Caki2 (cell line): ENCODE measurements around the gene TCF19. TPM values are rescaled to one million over a fixed set of nuclear protein-coding genes. Genes with fewer than 3 reads are reported as not detected.
"Not testable (repeated sequence)": the region's sequence is repeated elsewhere in the genome, so short reads cannot be mapped to it uniquely, and the experiment has no call there.

Source experiments
- DNase-seq: peaks from one replicate; pipeline ENCODE4 v3.0.0-alpha.2; 2015; ENCODE audit warnings: low read depth
- in situ Hi-C: cut with HindIII; loops from 2 replicates; pipeline ENCODE4 v1.10.0; 2016; ENCODE audit warnings: low sequenced_read_pairs, low pct_unique_long_range_greater_than_20kb, mixed read lengths
- total RNA-seq: library from RNA; depleted of rRNA; stranded (reverse); fragments of >200 nt; shearing (Covaris generic); gene quantifications from 2 replicates; pipeline ENCODE4 v1.2.3, GENCODE V29; 2014; ENCODE audit warnings: low replicate concordance

TCF19 gene
- total RNA-seq, 1 experiment from 2014 or later, result 37.6 TPM

GRCh38 chr6:31194061-31194834, 35.9 kb downstream of the TCF19 start:
- DNase-seq, result no peak
- in situ Hi-C loops, result no loop called here

- DNase-seq, in situ Hi-C loops: not testable (repeated sequence)
These were observed 37.1 kb downstream of the TCF19 start for GRCh38 chr6:31195308-31195979.

DNA sequence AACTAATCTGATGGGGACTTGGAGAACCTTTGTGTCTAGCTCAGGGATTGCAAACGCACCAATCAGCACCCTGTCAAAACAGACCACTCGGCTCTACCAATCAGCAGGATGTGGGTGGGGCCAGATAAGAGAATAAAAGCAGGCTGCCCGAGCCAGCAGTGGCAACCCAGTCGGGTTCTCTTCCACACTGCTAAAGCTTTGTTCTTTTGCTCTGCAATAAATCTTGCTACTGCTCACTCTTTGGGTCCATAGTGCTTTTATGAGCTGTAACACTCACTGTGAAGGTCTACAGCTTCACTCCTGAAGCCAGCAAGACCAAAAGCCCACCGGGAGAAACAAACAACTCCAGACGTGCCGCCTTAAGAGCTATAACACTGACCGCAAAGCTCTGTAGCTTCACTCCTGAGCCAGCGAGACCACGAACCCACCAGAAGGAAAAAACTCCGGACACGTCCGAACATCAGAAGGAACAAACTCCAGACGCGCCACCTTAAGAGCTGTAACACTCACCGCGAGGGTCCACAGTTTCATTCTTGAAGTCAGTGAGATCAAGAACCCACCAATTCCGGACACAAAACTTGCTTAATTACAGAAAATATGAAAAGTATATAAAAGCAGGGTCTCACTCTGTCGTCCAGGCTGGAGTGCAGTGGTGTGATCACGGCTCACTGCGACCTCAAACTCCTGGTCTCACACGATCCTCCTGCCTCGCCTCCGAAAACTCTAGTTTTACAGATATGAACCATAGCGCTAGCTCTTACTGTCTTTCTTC, 38.0 kb downstream of the TCF19 start:
- in situ Hi-C loops, DNase-seq: not testable (repeated sequence)

DNA sequence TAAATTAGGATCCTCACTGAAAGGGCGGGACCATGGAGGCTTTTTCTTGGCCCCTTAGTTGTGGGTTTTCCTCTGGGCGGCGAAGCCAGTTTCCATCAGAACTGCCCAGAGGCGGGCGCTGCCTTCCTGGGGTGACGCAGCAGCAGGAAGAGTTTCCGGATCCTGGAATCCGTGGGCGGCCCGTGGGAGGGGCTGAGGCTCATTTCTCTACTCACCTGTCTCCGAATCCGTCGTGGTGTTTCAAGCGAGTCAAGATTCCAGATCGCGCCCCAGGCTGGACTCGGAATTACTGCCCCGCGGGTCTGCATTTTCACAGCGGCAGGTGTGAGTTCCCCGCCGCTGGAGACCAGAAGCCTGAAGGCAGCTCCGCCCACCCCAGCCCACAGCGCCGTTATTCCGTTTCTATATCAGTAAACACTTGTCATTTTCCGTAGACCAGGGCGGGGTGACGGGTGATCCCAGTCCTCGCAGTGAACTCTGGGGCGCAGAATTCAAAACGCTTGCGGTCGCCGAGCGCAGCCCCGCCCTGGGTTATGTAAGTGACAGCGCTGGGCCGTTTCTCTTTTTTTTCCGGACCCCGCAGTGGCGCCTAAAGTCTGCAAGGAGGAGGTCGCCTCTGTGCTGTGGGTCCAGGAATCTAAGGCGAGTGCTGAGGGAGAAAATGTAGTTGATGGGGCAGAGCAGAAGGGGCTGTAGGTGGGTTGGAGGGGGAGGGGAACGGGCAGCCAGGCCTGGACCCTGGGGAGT, 39.3 kb downstream of the TCF19 start:
- DNase-seq, result peak; percentile 94
- in situ Hi-C loops, result no loop called here

GRCh38 chr6:31199105-31199452, 40.7 kb downstream of the TCF19 start:
- DNase-seq, in situ Hi-C loops: not testable (repeated sequence)

DNA sequence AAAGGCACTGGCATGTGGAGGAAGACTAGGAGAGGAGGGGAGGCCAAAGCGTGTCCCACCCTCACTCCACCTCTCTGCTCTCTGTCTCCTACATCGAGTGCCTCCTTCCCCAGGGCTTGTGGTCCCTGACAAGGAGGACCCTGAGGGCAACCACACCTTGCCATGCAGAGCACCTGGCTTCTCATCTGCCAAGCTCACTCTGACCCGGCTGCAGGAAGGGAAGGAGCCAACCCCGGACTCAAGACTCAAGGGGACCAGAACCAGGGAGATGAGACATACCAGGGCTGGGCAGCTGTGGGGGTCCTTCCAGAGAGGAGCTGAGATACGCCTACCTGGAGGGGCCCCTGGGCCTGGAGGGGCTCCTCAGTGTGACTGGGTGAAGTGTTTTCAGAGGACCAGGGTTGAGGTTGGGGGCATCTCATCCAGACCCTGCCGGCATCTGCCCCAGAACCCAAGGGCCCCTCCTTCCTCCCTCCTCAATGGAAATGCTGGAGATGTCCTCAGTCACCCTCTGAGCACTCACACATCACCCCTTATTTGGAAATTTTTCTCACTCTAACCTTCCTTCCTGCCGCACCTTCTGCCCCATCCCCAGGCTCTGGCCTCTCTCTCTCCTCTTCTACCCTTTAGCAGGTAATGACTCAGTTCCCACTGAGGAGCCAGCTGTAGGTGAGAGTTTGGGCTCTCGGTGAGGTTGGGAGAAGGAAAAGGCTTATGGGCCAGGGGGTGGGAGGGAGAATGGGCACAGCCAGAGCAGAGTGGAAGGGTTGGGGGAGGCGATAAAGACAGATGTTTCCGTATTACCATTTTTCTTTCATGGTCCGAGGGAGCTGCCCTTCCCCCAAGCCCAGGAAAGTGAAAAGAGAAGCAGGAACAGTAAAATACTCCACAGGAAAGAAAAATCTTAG, 44.1 kb downstream of the TCF19 start:
- in situ Hi-C loops, result no loop called here
- DNase-seq, result no peak

- peak; percentile 96 for DNase-seq
- in situ Hi-C loops, result no loop called here
These were observed 45.1 kb downstream of the TCF19 start for GRCh38 chr6:31203345-31203979.

DNA sequence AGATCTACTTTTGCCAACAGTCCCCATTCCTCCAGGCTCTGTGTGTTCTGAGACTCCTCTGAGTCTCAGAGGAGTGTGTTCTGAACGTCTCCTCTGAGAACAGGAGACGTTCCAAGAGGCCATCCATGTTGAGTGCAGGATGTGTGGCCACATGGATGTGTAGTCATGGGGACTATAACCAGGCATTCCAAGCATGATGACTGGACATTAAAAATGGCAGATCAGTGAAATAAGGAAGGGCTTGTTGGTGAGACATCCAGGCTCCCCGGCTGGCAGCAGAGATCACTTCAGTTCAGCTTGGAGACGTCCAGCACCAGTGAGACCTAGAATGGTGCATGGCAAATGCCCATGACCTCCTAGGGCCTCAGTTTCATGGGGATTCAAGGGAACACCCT, 46.4 kb downstream of the TCF19 start:
- in situ Hi-C loops, result no loop called here
- no peak for DNase-seq

- in situ Hi-C loops, result no loop called here
These were observed 47.2 kb downstream of the TCF19 start for GRCh38 chr6:31205638-31206037.

GRCh38 chr6:31208506-31208905, 50.1 kb downstream of the TCF19 start:
- DNase-seq, result no peak
- in situ Hi-C loops, result no loop called here

More at GRCh38 chr6:31205638-31206037, 47.2 kb downstream of the TCF19 start:
- DNase-seq, result no peak

DNA sequence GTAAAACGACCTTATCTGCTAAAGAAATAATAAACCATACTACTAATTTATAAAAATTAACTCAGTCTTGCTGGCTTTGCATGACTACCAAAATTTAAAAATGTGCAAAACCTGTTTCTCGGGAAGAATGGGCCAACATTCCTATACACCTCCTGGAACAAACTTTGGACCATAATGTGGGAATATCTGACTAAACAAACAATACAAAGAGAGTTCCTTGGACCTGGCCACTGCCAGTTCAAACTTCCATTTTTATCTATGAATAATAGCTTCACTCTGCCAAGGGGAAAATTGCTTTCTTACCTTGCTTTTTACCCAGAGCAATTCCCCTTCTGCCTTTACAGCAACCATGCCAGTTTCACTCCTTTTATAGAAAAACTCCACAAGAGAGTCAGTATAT, 50.7 kb downstream of the TCF19 start:
- no peak for DNase-seq
- in situ Hi-C loops, result no loop called here

DNA sequence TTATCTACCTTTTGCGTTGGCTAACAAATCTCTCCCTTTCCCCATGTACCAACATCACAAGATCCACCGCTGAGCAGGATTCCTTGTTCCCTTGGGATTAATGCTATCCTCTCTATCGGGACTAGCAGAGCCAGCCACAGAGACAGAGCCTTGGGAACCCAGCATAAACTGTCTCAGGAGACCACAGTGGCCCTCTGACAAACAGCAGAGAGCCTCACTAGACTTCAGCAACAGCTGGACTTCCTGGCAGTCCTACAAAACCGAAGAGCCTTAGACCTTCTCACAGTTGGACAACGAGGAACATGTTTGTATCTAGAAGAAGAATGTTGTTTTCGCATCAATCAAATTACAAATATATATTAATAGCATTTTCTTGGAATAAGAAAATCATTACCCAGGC, 51.7 kb downstream of the TCF19 start:
- in situ Hi-C loops, result no loop called here
- DNase-seq, result no peak

DNA sequence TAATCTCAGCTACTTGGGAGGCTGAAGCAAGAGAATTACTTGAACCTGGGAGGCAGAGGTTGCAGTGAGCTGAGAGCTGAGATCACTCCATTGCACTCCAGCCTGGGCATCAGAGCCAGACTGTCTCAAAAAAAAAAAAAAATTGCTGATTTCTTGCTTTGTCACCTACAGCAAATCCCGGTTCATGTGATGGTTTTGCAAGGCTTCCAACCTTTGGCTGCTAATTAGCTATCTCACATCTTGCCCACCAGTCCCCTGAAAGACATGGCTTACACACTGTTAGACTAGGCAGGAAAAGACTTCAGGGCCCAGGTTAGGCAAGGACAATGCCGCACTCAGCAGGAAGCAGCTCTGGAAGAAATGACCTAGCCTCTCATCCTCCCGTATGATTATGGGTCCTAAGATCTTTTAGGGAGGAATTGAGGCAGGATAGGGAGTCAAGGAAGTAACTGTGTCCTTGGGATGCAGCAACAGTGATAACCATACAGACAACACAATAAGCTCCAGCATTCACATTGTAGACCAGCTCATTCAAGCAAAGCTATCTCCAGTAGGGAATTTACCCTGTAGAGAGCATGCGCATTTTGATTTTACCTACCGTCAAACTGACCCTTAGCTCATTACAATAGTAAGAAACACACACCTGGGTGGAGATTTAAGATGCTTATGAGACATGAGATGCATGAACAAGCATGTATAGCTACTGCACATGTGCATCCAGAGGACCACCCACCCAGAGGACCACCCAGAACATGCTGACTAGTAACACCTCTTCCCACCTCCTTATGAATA, 52.5 kb downstream of the TCF19 start:
- in situ Hi-C loops, result no loop called here
- no peak for DNase-seq
